Spleen (tissue), 11 donors: ENCODE measurements around the gene POLR3GL. TPM values are rescaled to one million over a fixed set of nuclear protein-coding genes. Genes with fewer than 3 reads are reported as not detected.
A peak's percentile ranks its signal among the peaks of the same experiment; 100 is the strongest.

Source experiments
- DNase-seq: peaks from one replicate; pipeline ENCODE4 v3.0.0-alpha.2; 2020
- H3K27ac ChIP-seq, 8 donors: fragments of 200-600 bp; sonication (generic) in 7 of 8; 1 replicate in 4 of 8; 2 replicates in 4 of 8; pipeline versions ENCODE4 v1.5.0 to v1.8.0; 2016 to 2021; ENCODE audit warnings: inconsistent platforms in 4 of 8, mild to moderate bottlenecking in 4 of 8, moderate library complexity in 1 of 8
- H3K27me3 ChIP-seq, 7 donors: fragments of 200-600 bp; sonication (generic) in 6 of 7; replicated peaks in 1 of 7; 1 replicate in 4 of 7; 2 replicates in 3 of 7; pipeline versions ENCODE4 v1.5.0 to v1.8.0; 2016 to 2021; ENCODE audit warnings: inconsistent platforms in 3 of 7, mild to moderate bottlenecking in 1 of 7
- H3K36me3 ChIP-seq, 6 donors: fragments of 200-600 bp; sonication (generic) in 5 of 6; 1 replicate in 4 of 6; 2 replicates in 2 of 6; pipeline versions ENCODE4 v1.5.0 to v1.8.0; 2016 to 2021; ENCODE audit warnings: inconsistent platforms in 2 of 6
- H3K4me1 ChIP-seq, 6 donors: fragments of 200-600 bp; sonication (generic) in 5 of 6; 1 replicate in 3 of 6; 2 replicates in 3 of 6; pipeline versions ENCODE4 v1.5.0 to v1.8.0; 2016 to 2021; ENCODE audit warnings: inconsistent platforms in 3 of 6
- H3K4me3 ChIP-seq, 8 donors: fragments of 200-600 bp; sonication (generic) in 7 of 8; 1 replicate in 4 of 8; 2 replicates in 4 of 8; pipeline versions ENCODE4 v1.5.0 to v1.8.0; 2016 to 2021; ENCODE audit warnings: inconsistent platforms in 4 of 8, mild to moderate bottlenecking in 4 of 8, moderate library complexity in 2 of 8
- H3K9me3 ChIP-seq, 8 donors: fragments of 200-600 bp; sonication (generic) in 7 of 8; 1 replicate in 4 of 8; 2 replicates in 4 of 8; pipeline versions ENCODE4 v1.5.0 to v1.8.0; 2016 to 2021; ENCODE audit warnings: inconsistent platforms in 4 of 8
- CTCF ChIP-seq, 11 experiments: fragments of 200-600 bp in 7 of 11; fragments of 450-650 bp in 4 of 11; sonication (generic) in 4 of 11; IDR thresholded peaks in 8 of 11; conservative IDR thresholded peaks in 3 of 11; 1 replicate in 7 of 11; 2 replicates in 4 of 11; pipeline versions ENCODE4 v1.4.0 to v1.8.0; 2016 to 2021; ENCODE audit warnings: antibody characterized with exemption in 11 of 11, inconsistent platforms in 4 of 11, mild to moderate bottlenecking in 1 of 11
- POLR2A ChIP-seq, 3 donors: fragments of 450-650 bp; IDR thresholded peaks; one replicate each; pipeline ENCODE4 v1.5.1; 2017; ENCODE audit warnings: antibody characterized with exemption in 3 of 3, mild to moderate bottlenecking in 1 of 3
- POLR2AphosphoS5 ChIP-seq, 3 donors: sonication (generic); formaldehyde crosslinking; IDR thresholded peaks; one replicate each; pipeline ENCODE4 v1.5.1; 2017; ENCODE audit warnings: antibody characterized with exemption in 3 of 3
- WGBS, 5 donors: extraction: QIAGEN DNeasy Blood & Tissue Kit in 3 of 5; methylation state at CpG; one replicate each; pipeline versions ENCODE4 v1.1.5 to v1.1.7; 2013 to 2018; 5-methylcytosine and 5-hydroxymethylcytosine counted together
- intact Hi-C: fragments of 100-400 bp; cut with DNase I; formaldehyde crosslinking; loops from one replicate; pipeline ENCODE4 v1.15.0; 2023; ENCODE audit warnings: low total_unique reads
- polyA plus RNA-seq, 3 donors: library from polyadenylated mRNA; stranded (reverse); fragments of 200-250 nt; gene quantifications; one replicate each; pipeline ENCODE4 v1.2.1, GENCODE V29; 2013
- total RNA-seq, 7 donors: library from RNA; depleted of rRNA in 3 of 7; stranded (reverse); fragments of >200 nt in 3 of 7; fragmentation: NEBNext Ultra II Directional in 4 of 7; extraction: Animal tissue kit (Norgen Biotek cat#: 25700) in 4 of 7; gene quantifications; one replicate each; pipeline versions ENCODE4 v1.1.0 to v1.2.1, GENCODE V29; 2016 to 2021
- donor health status: healthy with polysubstance abuse.
- donor health status: DM: no; HTN: no; CAD: no; lungs with moderate emphysema.
- donor health status: DM: no; HTN: no; CAD: no.
- donor health status: Bipolar disorder and iron deficiency.
- donor health status: healthy.
- donor health status: DM: no; HTN: no; CAD: no.
- donor health status: DM: yes; HTN: yes; CAD: no.

The POLR3GL gene
- total and polyA plus RNA-seq, 10 donors, result 22.1 to 69.2 (median 32.9) TPM

DNA sequence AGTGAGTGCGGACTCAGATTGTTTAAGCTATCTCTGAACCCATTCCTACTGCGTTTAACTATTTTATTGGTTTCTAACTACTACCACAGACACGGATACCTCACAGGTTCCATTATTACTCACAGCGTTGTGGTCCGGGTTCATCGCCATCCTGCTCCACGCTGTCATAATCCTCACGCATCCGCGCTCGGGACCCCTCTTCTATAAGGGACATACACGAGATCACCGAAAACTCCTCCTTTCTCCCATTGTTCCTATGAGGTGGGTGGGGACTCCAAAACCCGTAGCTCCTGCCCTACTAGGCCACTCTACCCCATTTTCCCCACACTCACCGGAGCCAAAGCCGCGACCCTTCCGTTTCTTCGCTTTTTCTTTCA lies 37.8 kb upstream of the POLR3GL start:
- peaks cover 0 to 50% (median 18%) of the 10 kb centered on the region in 6 donors for H3K36me3 ChIP-seq
- DNase-seq, result no peak
- no peaks in the 10 kb centered on the region for H3K27me3 ChIP-seq
- peaks cover 13 to 55% (median 30%) of the 10 kb centered on the region in 6 donors for H3K4me1 ChIP-seq
- intact Hi-C loops, result no loop called here
- WGBS, 5 donors, result 7 to 12% (median 7%) methylated on average over 19 of the region's 19 CpGs
- TF ChIP-seq CTCF (IDR thresholded peaks at IDR 0.05 in 8 of 11, conservative IDR thresholded peaks at IDR 0.05 in 3 of 11) (no peak), POLR2A (IDR thresholded peaks at IDR 0.05) (no peak), POLR2AphosphoS5 (IDR thresholded peaks at IDR 0.05) (no peak)
- no peaks in the 10 kb centered on the region for H3K9me3 ChIP-seq
- peak overlapping the region; percentile 55 to 85 (median 70) for H3K4me3 ChIP-seq
- peak overlapping the region; percentile 95 to 99 (median 98) for H3K27ac ChIP-seq

DNA sequence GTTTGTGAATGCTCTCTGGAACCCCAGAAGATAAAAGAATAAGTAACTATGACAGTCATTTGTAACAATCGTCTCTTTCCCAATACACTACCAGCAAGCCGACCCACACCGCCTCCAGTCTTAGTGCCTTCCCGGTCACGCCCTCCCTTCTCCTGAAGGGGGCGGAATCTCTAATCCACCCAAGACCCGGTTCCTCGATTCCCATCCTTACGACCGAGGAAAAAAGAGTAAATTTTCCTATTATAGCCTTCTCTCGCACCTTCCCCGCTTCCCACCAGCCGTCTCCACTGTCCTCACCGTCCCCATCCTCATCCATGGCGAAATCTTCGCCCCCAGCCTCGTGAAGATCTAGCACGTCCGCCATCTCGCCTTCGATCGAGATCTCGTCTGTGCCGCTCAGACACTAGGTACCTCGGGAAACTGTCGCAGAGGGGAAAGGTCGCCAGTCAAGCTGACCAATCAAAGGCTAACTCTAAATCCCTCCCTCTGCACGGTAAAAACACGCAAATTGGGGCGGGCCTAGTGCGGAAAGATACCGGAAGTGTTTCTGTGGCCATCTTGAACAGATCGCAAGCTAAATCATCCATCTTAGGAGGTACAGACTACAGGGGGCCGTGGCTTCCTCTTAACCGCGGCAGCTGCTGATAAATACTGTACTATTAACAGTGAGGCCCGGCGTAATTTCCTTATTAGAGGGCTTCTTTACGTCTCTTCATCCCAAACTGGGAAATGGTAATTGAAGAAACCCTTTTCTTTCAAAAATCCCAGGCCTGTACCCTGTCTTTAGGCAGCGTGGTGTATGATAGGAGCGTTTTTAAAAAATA lies 37.2 kb upstream of the POLR3GL start, which contains the start of gene RBM8A:
RBM8A (minus strand) TSS at position 422 of the 824 bp plus-strand sequence; CDS start at position 364, 58 bp downstream.
- no peaks in the 10 kb centered on the region for H3K9me3 ChIP-seq
- peaks cover 0 to 44% (median 17%) of the 10 kb centered on the region in 6 donors for H3K36me3 ChIP-seq
- peak within 1 kb of the TSS; percentile 55 to 85 (median 70) for H3K4me3 ChIP-seq
- DNase-seq, result peak; percentile 94
- H3K4me1 ChIP-seq, result peaks cover 13 to 55% (median 34%) of the 10 kb centered on the region in 6 donors
- H3K27ac ChIP-seq, result peak within 1 kb of the TSS; percentile 95 to 99 (median 98)
- intact Hi-C loops, result no loop called here
- 0% methylated on average over 41 of the region's 41 CpGs for WGBS, 5 donors
- no peaks in the 10 kb centered on the region for H3K27me3 ChIP-seq
- TF ChIP-seq POLR2AphosphoS5 (IDR thresholded peaks at IDR 0.05) (peak; percentile 95 to 100 (median 100)), CTCF (IDR thresholded peaks at IDR 0.05 in 8 of 11, conservative IDR thresholded peaks at IDR 0.05 in 3 of 11) (peak; percentile 52 to 97 (median 83)), POLR2A (IDR thresholded peaks at IDR 0.05) (peak; percentile 97 to 98 (median 98))

DNA sequence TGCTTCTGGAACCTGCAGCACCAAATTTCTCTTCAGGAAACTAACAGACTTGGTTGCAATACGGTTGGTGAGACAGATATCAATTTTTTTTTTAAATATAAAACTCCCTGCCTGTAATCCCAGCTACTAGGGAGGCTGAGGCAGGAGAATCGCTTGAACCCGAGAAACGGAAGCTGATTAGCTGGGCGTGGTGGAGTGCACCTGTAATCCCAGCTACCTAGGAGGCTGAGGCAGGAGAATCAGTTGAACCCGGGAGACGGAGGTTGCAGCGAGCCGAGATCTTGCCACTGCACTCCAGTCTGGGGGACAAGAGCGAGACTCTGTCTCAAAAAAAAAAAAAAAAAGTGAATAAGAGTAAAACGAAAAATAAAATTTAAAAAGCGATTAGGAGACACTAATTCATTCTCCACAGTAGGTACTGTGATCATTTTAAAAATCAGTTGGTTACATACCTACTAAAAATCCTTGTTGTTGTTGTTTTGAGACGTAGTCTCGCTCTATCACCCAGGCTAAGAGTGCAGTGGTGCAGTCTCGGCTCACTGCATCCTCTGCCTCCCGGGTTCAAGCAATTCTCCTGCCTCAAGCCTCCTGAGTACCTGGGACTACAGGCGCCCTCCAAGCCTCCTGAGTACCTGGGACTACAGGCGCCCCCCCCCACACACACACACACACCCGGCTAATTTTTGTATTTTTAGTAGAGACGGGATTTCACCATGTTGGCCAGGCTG lies 36.4 kb upstream of the POLR3GL start:
- H3K4me3 ChIP-seq, result peak overlapping the region; percentile 55 to 85 (median 70)
- H3K36me3 ChIP-seq, result peaks cover 0 to 37% (median 13%) of the 10 kb centered on the region in 6 donors
- peak; percentile 81 for DNase-seq
- H3K27ac ChIP-seq, result peak overlapping the region; percentile 95 to 99 (median 98)
- TF ChIP-seq POLR2AphosphoS5 (IDR thresholded peaks at IDR 0.05) (no peak), CTCF (IDR thresholded peaks at IDR 0.05 in 8 of 11, conservative IDR thresholded peaks at IDR 0.05 in 3 of 11) (no peak), POLR2A (IDR thresholded peaks at IDR 0.05) (no peak)
- no peaks in the 10 kb centered on the region for H3K27me3 ChIP-seq
- WGBS, 5 donors, result 53 to 58% (median 57%) methylated on average over 20 of the region's 20 CpGs
- intact Hi-C loops, result no loop called here
- peaks cover 13 to 55% (median 39%) of the 10 kb centered on the region in 6 donors for H3K4me1 ChIP-seq
- no peaks in the 10 kb centered on the region for H3K9me3 ChIP-seq
